Vein endothelial cell (primary cell): ENCODE data around the gene IMPG1. TPM values are rescaled to one million over a fixed set of nuclear protein-coding genes. Genes with fewer than 3 reads are reported as not detected.

Experiments
- small RNA-seq: library from RNA; depleted of rRNA; stranded (forward); fragments of <200 nt; gene quantifications from one replicate; pipeline ENCODE3, GENCODE V24; 2012
- total RNA-seq: library from RNA; depleted of rRNA; stranded (reverse); fragments of >200 nt; gene quantifications from 2 replicates; pipeline ENCODE4 v1.2.3, GENCODE V29; 2012

IMPG1 gene
- total RNA-seq, result 0.29 TPM in 1 of 2 replicates, not detected in the other

GRCh38 chr6:76072562-76072961, at the start of gene IMPG1:
TSS of gene IMPG1 (minus strand) at chr6:76072662. CDS start at chr6:76072488, 174 bp downstream.

Small RNA genes within 50 kb of the gene (small RNA-seq; reads per million reads assigned to genes)
- gene RF00019 (not detected), gene RNU6-248P (not detected)
